ENCODE results near the gene DHRS4.

DHRS4 gene

GRCh38 chr14:23953464-23954278, at the start of gene DHRS4:
Gene DHRS4, plus strand, starts transcription at chr14:23953770. Its CDS starts 19 bp downstream, at chr14:23953789.
- DNase-seq (ENCODE audit: low read depth) = peak; percentile 79

DNA sequence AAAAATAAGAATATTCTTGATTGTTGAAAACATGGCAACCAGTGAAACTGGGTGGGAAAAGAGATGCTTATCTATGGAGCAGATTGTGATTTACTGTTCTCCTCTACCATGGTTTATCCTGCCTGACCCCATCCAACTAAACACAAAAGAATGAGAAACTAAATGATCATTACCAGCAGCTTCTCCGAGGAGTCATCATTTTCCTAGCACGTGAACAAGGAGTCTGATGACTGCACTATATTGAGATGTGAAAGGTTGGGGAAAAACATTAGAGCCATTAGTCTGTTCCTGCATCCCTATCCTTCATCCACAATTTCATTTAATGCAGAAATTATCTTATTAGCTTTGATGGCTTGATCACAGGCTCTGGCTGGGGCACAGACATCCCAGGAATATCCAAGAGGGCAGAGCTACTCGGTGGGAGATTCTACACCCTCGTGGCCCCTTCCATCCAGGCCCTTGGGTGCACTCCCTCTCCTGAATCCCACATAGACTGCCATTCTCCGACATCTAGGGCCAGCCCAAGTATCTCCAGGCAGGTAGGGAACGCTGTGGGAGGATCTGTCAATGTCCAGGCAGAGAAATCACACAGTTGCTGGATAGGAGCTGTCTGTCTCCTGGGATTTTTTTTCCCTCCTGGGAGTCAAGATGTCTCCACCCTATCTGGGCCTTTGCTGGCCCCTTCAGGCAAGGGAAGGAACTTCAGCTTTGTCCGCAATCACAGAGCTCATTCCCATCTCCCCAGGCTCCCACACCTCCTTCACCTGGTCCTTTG, 43.3 kb upstream of the DHRS4 start:
- DNase-seq (ENCODE audit: low read depth) = no peak

GRCh38 chr14:23910876-23911210, 42.7 kb upstream of the DHRS4 start:
- no peak for DNase-seq (ENCODE audit: low read depth)

- DNase-seq (ENCODE audit: low read depth) = no peak
These were observed 38.0 kb upstream of the DHRS4 start for GRCh38 chr14:23915559-23915958.

- no peak for DNase-seq (ENCODE audit: low read depth)
These were observed 37.6 kb upstream of the DHRS4 start for GRCh38 chr14:23916004-23916403.

- DNase-seq (ENCODE audit: low read depth) = no peak
These were observed 37.1 kb upstream of the DHRS4 start for GRCh38 chr14:23916446-23916845.

- DNase-seq (ENCODE audit: low read depth) = no peak
These were observed 31.0 kb upstream of the DHRS4 start for GRCh38 chr14:23922545-23922944.

DNA sequence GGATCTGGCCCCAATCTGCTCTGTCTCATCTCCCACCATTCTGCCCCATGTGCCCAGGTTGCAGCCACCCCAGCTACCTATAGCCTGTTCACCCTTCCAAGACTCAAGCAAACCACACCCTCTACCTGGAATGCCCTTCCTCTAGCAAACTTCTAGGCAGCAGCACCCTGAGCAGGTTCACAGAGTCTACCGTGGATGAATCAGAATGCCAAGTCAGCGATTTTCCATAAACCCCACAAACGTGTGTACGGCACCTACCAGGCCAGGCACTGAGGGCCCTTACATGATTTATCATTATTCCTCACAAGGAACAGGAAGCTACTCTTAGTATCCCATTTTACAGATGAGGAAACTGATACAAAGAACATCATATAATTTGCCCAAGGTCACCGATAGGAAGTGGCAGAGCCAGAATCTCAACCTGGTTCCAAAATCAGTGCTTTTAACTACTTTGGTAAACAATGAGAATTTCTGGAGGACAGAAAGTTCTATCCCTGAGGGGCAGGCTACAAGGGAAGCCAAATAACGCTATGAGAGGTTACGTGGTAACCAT, 28.0 kb upstream of the DHRS4 start:
- no peak for DNase-seq (ENCODE audit: low read depth)

GRCh38 chr14:23926543-23926942, 27.0 kb upstream of the DHRS4 start:
- DNase-seq (ENCODE audit: low read depth) = no peak

GRCh38 chr14:23929136-23929535, 24.4 kb upstream of the DHRS4 start:
- DNase-seq (ENCODE audit: low read depth) = no peak

DNA sequence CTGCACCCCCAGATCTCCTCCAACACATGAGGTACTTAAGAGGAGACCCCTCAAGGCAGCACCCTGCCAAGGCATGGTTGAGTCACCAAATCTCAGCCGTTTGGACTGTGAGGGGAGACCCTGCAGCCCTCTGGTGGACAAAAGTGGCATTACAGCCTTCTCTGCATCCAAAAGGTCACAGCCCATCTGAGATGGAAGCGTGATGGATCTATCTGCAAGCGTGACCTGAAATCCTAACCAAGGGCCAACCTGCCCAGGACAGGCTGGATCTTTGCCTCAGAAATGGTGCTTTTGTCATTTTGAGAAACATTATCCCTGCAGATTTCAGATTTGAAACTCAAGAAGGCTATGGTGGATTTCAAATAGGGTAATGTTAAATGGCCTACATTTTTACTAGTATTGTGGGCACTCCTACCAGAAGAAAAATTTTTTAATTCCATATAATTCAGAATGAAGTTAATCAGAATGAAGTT, 23.7 kb upstream of the DHRS4 start:
- peak; percentile 77 for DNase-seq (ENCODE audit: low read depth)

GRCh38 chr14:23930742-23931141, 22.8 kb upstream of the DHRS4 start:
- DNase-seq (ENCODE audit: low read depth) = no peak

DNA sequence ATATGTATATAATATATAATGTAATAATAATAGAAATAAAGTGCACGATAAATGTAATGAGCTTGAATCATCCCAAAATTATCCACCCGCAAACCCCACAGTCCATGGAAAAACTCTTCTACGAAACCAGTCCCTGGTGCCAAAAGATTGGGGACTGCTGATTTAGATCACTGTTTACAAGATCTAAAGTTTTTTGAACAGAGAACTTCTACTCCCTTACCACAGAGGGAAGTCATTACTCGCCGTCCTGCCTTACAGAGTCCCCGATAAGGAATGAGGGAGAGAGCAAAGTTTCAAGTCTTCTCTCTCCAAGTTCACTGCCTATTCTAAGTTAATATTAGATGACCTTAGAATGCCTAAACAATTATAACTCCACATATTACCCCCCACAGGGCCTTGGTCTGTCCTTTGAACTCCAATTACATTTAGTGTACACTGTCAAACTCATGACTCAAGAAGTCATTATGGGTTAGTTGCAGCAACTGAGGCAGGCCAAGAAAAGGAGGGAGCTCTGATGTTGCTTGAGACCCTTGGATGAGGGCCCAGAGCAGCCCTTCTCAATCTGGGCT, 21.8 kb upstream of the DHRS4 start:
- no peak for DNase-seq (ENCODE audit: low read depth)

DNA sequence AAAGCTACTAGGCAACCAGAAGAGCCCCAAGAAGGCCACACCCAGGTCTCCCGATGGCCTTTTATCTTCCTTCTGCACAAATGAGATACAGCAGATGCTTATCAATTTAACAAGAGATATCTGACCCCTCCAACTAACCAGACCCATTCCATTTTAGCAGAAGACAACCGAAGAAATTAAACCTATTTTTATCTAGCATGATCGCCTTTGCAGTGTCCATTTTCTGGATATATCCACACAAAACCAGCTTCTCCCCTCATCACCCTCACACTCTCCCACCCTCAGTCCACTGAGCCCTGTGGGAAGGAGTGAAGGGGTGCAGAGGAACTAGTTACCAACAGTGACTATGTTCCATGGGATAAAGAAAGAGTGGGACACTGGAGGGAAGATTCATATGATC, 20.9 kb upstream of the DHRS4 start:
- no peak for DNase-seq (ENCODE audit: low read depth)

DNA sequence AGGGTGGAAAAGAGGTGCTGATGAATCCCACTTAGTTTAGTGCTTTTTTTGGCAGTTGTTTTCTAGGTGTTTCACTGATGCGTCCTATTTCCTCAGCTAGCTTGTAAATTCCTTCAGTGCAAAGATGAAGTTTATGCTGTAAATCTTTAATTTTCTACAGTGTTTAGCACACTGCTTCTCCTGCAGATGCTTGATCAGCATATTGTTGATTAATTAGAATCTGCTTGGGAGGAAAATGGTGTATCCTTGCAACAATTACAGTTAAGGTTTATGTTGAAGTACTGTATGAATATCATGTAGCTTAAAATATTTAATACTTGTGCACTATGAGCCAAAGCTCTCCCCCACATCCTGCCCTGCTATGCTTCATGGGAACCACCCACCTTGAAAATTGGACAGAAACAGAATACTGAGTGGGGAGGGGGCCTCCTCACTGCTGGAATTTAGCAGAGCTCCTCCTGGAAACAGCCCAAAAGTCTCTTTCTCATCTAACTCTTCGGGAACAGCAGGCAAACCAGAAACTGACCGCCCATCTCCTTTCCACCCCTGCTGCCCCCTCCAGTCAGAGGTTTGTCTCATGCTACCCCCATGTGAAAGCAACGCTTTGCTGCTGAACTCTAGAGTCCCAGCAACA, 20.3 kb upstream of the DHRS4 start:
- no peak for DNase-seq (ENCODE audit: low read depth)

DNA sequence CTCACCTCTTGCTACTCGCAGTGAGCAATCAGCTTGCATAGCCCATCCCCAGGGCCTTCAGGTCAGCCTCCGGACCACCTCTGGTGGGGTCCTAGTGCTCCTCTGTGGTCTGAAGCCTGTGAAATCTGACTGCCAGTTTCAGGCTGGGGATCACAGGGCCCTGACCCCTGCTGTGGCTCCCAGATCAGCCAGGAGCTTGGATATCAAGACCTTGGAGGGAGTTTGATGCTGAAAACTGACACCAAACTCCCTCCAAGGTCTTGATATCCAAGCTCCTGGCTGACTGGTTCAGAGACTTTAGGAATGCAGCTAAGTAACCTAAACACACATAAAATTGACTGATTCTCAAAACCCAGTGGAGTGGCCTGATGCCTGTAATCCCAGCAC, 19.8 kb upstream of the DHRS4 start:
- DNase-seq (ENCODE audit: low read depth) = no peak

DNA sequence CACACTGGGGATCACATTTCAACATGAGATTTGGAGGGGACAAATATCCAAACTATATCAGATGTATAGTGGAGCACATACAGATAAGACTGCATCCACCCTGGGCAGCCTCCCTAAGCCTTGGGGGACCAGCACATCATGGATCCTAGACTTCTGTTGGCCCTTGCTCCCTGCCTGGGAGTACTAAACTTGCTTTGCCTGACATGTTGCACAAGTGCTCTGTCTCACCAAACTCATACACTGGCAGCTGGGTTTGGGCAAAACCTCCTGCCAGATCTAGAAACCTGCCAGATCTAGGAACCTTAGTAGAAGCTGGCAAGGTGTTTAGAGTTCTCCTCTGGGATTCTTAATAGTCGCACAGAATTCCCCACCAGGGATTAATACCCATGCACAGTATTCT, 18.4 kb upstream of the DHRS4 start:
- DNase-seq (ENCODE audit: low read depth) = no peak

DNA sequence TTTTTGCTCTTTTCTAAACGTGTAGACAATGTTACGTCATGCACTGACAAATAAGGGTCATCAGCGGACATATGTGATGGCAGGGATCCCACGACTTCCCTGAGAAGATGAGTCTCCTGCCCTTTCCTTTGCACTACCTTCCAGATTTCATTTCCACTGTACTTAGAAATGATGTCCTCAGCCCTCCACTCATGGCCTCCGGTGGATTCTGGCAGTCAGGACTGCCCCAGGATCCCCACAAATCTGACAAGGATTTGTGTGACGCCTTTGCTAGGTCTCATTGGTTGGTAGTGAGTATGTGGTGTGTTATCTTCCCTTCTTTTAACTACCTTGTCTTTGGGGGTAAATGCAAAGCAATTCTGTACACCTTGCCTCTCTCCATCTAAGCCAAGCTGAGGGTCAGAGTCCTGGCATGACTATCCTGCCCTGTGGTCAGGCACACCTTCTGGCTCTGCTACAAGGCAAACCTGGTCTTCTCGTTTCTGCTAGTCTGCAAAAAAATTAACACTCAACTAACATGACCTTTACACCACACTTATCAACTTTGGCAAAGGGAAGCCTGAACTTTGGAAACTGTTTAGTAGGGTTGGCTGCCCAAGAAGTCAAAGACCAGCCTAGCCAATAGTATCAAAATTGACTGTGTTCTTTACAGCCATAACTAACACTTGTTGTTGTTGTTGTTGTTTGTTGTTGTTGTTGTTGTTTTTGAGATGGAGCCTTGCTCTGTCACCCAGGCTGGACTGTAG, 17.3 kb upstream of the DHRS4 start:
- DNase-seq (ENCODE audit: low read depth) = no peak

DNA sequence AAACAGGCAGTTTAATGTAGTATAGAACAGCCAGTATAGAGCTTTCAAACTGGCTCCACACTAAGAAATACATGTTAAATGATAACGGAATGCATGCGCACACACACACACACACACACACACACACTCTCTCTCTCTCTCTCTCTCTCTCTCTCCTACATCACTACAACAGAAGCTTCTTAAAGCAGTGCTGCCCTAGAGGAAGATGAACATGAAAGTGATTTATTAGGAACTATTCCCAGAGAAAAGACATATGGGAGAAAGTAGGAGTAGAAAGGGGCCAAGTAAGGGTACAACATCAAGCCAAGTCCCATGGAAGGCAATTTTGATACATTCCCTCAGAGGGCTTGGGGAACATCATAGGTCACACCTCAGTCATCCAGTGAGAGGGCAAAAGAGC, 16.4 kb upstream of the DHRS4 start:
- DNase-seq (ENCODE audit: low read depth) = no peak

- no peak for DNase-seq (ENCODE audit: low read depth)
These were observed 14.7 kb upstream of the DHRS4 start for GRCh38 chr14:23938823-23939222.

DNA sequence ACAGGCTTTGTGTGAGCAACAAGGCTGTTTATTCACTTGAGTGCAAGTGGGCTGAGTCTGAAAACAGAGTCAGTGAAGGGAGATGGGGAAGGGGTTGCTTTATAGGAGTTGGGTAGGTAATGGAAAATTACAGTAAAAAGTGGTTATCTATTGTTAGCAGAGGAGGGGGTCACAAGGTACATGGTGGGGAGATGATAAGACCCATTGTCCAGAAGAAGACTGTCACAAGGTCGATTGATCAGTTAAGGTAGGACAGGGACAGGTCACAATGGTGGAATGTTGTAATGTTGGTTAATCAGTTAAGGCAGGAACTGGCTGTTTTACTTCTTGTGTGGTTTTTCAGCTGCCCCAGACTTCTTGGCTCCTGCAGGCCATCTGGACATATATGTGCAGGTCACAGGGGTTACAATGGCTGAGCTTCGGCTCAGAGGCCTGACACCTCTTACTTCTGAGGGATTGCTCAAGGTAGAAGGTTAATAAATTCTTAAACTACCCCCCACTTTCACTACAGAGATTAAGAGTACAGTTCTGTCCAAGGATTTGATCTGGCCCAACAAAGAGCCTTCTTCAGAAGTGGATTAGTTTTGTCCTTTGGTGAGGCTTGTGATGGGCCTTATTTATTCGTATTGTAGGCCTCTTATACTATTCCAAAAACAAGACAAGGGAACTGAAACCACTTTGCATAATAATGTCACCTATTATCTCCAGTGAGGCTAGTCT, 13.8 kb upstream of the DHRS4 start:
- no peak for DNase-seq (ENCODE audit: low read depth)

All from activated T-cell treated with anti-CD3 and anti-CD28 coated beads for 24 hours (primary cell).